Epithelial cell of proximal tubule (primary cell): ENCODE results near the gene SRGAP3. TPM values are rescaled to one million over a fixed set of nuclear protein-coding genes. Genes with fewer than 3 reads are reported as not detected.

Experiments
- DNase-seq: peaks from one replicate; pipeline ENCODE4 v3.0.0-alpha.2; 2011; ENCODE audit warnings: low read depth
- H3K4me3 ChIP-seq: 2 replicates; pipeline ENCODE4 v1.5.1; 2011; ENCODE audit warnings: low read depth, mild to moderate bottlenecking, low read length
- total RNA-seq: library from RNA; depleted of rRNA; stranded (reverse); fragments of >200 nt; gene quantifications from 2 replicates; pipeline ENCODE4 v1.2.3, GENCODE V29; 2015
- TF ChIP-seq, protein P1 (sequence below): conservative IDR thresholded peaks from 2 replicates; pipeline ENCODE4 v1.5.1; 2012; ENCODE audit warnings: low read depth, mild to moderate bottlenecking, low read length

Gene SRGAP3
- total RNA-seq, 1 donor from 2014 or later, result 3.4 TPM

DNA sequence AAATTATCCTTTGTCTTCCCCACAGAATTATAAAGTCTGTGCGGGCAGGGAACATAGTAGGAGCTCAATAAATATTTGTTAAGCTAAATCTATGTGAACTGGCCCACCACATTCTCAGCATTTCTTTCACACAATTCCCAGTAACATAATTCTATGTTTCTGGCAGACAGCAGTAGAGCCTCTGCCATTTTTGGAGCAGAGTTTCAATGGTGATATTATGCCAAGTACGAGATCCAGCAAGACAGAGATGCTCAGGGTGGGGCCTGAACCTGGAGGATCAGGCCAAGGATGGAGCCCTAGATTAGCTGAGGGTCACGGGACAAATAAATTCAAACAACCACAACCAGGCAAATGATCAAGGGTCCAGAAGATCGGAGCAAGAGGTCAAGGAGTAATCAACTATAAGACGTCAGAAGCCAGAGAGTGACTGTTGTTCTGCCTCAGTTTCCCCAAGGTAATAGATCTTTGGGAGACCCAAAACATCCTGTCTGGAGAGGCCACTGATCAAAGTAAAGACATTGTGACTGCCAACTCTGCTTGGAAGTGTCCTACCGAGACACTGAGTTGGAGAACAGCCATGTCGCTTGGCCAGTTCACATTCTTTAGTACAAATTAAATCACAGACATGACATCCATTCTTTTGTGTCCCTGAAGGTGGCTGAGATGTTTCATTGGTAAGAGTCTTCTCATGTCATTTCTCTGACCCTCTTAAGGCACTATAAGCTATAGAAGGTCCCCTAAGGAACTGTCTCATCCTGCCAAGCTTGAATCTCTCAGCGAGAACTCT is 15.4 kb downstream of the SRGAP3 start:
- TF ChIP-seq, protein P1, sequence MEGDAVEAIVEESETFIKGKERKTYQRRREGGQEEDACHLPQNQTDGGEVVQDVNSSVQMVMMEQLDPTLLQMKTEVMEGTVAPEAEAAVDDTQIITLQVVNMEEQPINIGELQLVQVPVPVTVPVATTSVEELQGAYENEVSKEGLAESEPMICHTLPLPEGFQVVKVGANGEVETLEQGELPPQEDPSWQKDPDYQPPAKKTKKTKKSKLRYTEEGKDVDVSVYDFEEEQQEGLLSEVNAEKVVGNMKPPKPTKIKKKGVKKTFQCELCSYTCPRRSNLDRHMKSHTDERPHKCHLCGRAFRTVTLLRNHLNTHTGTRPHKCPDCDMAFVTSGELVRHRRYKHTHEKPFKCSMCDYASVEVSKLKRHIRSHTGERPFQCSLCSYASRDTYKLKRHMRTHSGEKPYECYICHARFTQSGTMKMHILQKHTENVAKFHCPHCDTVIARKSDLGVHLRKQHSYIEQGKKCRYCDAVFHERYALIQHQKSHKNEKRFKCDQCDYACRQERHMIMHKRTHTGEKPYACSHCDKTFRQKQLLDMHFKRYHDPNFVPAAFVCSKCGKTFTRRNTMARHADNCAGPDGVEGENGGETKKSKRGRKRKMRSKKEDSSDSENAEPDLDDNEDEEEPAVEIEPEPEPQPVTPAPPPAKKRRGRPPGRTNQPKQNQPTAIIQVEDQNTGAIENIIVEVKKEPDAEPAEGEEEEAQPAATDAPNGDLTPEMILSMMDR, result no peak
- H3K4me3 ChIP-seq, result no peak overlapping the region
- DNase-seq, result no peak

DNA sequence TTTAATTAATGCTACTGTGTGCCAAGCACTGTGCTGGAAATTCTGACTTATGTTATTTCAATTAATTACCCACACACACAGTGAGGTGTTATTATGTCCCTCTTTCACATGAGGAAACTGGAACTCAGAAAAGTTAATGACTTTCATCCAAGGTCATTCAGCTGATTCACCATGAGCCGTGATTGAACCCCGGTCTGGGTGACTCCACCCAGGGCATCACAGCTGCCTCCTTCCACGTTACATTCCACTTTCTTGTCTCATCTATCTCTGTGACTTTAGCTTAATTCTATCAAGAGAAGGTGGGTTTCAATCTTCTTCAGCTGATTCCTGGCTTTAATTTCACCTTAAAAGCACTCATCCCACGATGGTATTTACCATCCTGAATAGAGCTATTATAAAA is 16.3 kb downstream of the SRGAP3 start:
- TF ChIP-seq, protein P1, result no peak
- DNase-seq, result no peak
- no peak overlapping the region for H3K4me3 ChIP-seq

GRCh38 chr3:9231937-9232336 is 17.5 kb downstream of the SRGAP3 start:
- no peak overlapping the region for H3K4me3 ChIP-seq
- TF ChIP-seq, protein P1, result no peak
- DNase-seq, result no peak

DNA sequence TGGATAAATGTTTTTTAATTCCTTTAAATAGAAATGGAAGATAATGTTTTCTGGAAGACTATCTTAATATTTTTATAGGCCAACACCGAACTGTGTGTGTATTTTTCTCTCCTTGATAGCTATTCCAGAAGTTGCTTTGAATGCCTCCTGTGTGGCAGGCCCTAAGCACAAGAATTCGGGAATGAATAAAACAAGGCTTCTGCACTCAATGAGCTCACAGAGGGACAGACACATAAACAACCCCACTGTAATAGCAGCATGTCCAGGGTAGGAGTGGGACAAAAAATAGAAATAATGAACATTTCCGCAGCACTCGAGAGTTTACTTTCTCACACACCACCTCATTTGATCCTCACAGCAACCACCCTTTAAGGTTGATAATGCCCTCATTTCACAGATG is 18.0 kb downstream of the SRGAP3 start:
- no peak overlapping the region for H3K4me3 ChIP-seq
- TF ChIP-seq, protein P1, result no peak
- no peak for DNase-seq

DNA sequence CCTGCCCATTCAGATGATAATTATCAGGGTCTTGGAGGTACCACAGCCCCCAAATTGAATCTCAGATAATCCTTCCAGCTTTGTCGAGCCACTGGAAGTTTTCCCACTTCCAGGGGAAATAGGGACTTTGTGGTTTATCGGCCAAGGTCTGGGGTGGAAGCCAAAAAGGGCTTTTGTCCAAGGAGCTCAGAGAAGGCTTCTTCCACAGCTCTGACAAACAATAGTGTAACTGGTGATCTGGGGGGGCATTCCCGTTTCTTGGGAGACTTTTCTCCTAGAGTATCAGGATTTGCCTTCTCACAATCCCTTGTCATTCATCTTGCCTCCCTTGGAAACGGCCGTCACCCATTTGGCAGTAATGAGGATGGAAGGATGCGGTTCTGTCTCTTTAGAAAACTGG is 18.4 kb downstream of the SRGAP3 start:
- no peak for DNase-seq
- no peak overlapping the region for H3K4me3 ChIP-seq
- TF ChIP-seq, protein P1, result no peak

DNA sequence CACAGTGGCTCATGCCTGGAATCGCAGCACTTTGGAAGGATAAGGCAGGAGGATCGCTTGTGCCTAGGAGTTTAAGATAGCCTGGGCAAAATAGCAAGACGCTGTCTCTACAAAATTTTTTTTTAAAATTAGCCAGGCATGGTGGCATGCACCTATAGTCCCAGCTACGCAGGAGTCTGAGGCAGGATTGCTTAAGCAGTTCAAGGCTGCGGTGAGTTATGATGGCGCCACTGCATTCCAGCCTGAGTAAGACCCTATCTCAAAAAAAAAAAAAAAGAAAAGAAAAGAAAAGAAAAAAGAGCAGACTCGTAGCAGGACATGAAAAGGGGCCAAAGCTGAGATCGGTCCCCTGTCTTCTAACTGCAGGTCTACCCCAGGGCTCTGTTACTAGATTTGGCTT is 18.9 kb downstream of the SRGAP3 start:
- H3K4me3 ChIP-seq, result no peak overlapping the region
- TF ChIP-seq, protein P1, result no peak
- no peak for DNase-seq

GRCh38 chr3:9229879-9230278 is 19.6 kb downstream of the SRGAP3 start:
- TF ChIP-seq, protein P1, result no peak
- DNase-seq, result no peak
- H3K4me3 ChIP-seq, result no peak overlapping the region
